A673 (cell line): ENCODE data around the gene GAPDH. TPM values are rescaled to one million over a fixed set of nuclear protein-coding genes. Genes with fewer than 3 reads are reported as not detected.

ENCODE experiments used
- BruUV-seq: library from RNA; stranded (reverse); fragments of 400-500 nt; replicated peaks from 2 replicates; lab custom pipeline; 2021; lab: Mats Ljungman, UMichigan
- CTCF ChIA-PET: fragments of 300-600 bp; sonication (Branson Sonifier 250); formaldehyde crosslinking; loops from one replicate; lab custom pipeline; 2022; ENCODE audit warnings: antibody characterized with exemption; lab: Charles Lee
- POLR2A ChIA-PET: fragments of 300-600 bp; sonication (Branson Sonifier 250); formaldehyde crosslinking; loops from one replicate; lab custom pipeline; 2022; ENCODE audit warnings: antibody characterized with exemption; ENCODE audit not compliant: low non-redundant PET; lab: Charles Lee
- DNase-seq: peaks from one replicate; pipeline ENCODE4 v3.0.0-alpha.2; 2015; ENCODE audit warnings: low spot score
- H3K27ac ChIP-seq: fragments of 200-600 bp; sonication (generic); 2 replicates; pipeline ENCODE4 v1.5.1; 2016; ENCODE audit warnings: mixed run types, low read depth, mild to moderate bottlenecking, mixed read lengths, antibody characterized with exemption, low read length; ENCODE audit not compliant: poor library complexity, severe bottlenecking
- H3K27me3 ChIP-seq: fragments of 200-600 bp; sonication (generic); replicated peaks from 2 replicates; pipeline ENCODE4 v1.6.1; 2017; ENCODE audit warnings: mixed run types, low read depth, mild to moderate bottlenecking, mixed read lengths, antibody characterized with exemption, low read length; ENCODE audit not compliant: insufficient read depth, poor library complexity
- H3K36me3 ChIP-seq: fragments of 200-600 bp; sonication (generic); 2 replicates; pipeline ENCODE4 v1.6.1; 2016; ENCODE audit warnings: mixed run types, mild to moderate bottlenecking, mixed read lengths, antibody characterized with exemption, low read length; ENCODE audit not compliant: insufficient read depth, poor library complexity, severe bottlenecking
- H3K4me1 ChIP-seq: fragments of 200-600 bp; sonication (generic); 2 replicates; pipeline ENCODE4 v1.6.1; 2017; ENCODE audit warnings: mixed run types, mild to moderate bottlenecking, mixed read lengths, antibody characterized with exemption, low read length; ENCODE audit not compliant: insufficient read depth, poor library complexity, severe bottlenecking
- H3K4me3 ChIP-seq: fragments of 200-600 bp; sonication (generic); 2 replicates; pipeline ENCODE4 v1.5.1; 2016; ENCODE audit warnings: low read depth, mixed run types, mild to moderate bottlenecking, mixed read lengths, low read length; ENCODE audit not compliant: poor library complexity, severe bottlenecking
- H3K9me3 ChIP-seq: fragments of 200-600 bp; sonication (generic); 2 replicates; pipeline ENCODE4 v1.6.1; 2016; ENCODE audit warnings: mixed run types, low read depth, mild to moderate bottlenecking, mixed read lengths, antibody characterized with exemption, low read length; ENCODE audit not compliant: poor library complexity, severe bottlenecking
- CTCF ChIP-seq: fragments of 300-800, 200-600 bp; sonication (generic); conservative IDR thresholded peaks from 2 replicates; pipeline ENCODE4 v1.5.1; 2017; ENCODE audit warnings: low read depth, mild to moderate bottlenecking, antibody characterized with exemption, low read length, moderate library complexity, mixed read lengths
- EZH2 ChIP-seq: fragments of 200-600 bp; sonication (generic); IDR thresholded peaks from 2 replicates; pipeline ENCODE4 v1.6.1; 2017; ENCODE audit warnings: borderline replicate concordance, low read depth, mild to moderate bottlenecking, mixed read lengths, antibody characterized with exemption, low read length; ENCODE audit not compliant: poor library complexity, severe bottlenecking
- intact Hi-C: fragments of 100-400 bp; cut with micrococcal nuclease; formaldehyde crosslinking; loops from one replicate; pipeline ENCODE4 v1.10.0; 2022; ENCODE audit not compliant: unreplicated experiment
- total RNA-seq: library from RNA; stranded (reverse); gene quantifications from 2 replicates; pipeline ENCODE4 v1.2.3, GENCODE V29; 2021

GAPDH gene
- total RNA-seq, 1 experiment from 2014 or later, result 5,657 TPM

- intact Hi-C loops, result no loop called here
- TF ChIP-seq CTCF (no peak), EZH2 (no peak)
Measured at GRCh38 chr12:6528539-6529235, 5.6 kb upstream of the GAPDH start.

GRCh38 chr12:6529291-6529737 lies 5.0 kb upstream of the GAPDH start:
- BruUV-seq, result no TSS peak
- peaks cover 79% of the 10 kb centered on the region for H3K36me3 ChIP-seq
- intact Hi-C loops, result no loop called here
- peak overlapping the region; percentile 13 for H3K27ac ChIP-seq
- no peaks in the 10 kb centered on the region for H3K9me3 ChIP-seq
- TF ChIP-seq CTCF (no peak), EZH2 (no peak)
- DNase-seq, result no peak
- H3K27me3 ChIP-seq, result no peaks in the 10 kb centered on the region
- ChIA-PET CTCF (no interaction called here), POLR2A (no interaction called here)
- no peak overlapping the region for H3K4me3 ChIP-seq
- peaks cover 21% of the 10 kb centered on the region for H3K4me1 ChIP-seq

More at GRCh38 chr12:6528539-6529235, 5.6 kb upstream of the GAPDH start:
- ChIA-PET POLR2A (no interaction called here), CTCF (no interaction called here)
- Histone ChIP-seq H3K27ac (peak overlapping the region; percentile 13), H3K27me3 (no peaks in the 10 kb centered on the region), H3K9me3 (no peaks in the 10 kb centered on the region), H3K4me1 (peaks cover 20% of the 10 kb centered on the region), H3K4me3 (no peak overlapping the region), H3K36me3 (peaks cover 85% of the 10 kb centered on the region)
- TSS peak; percentile 21 for BruUV-seq
- no peak for DNase-seq

- no peaks in the 10 kb centered on the region for H3K27me3 ChIP-seq
- H3K4me1 ChIP-seq, result peaks cover 21% of the 10 kb centered on the region
- ChIA-PET CTCF (no interaction called here), POLR2A (no interaction called here)
- H3K4me3 ChIP-seq, result no peak overlapping the region
- TF ChIP-seq EZH2 (no peak), CTCF (no peak)
- peaks cover 74% of the 10 kb centered on the region for H3K36me3 ChIP-seq
- no peaks in the 10 kb centered on the region for H3K9me3 ChIP-seq
- intact Hi-C loops, result no loop called here
- no peak for DNase-seq
- peak overlapping the region; percentile 45 for H3K27ac ChIP-seq
- BruUV-seq, result no TSS peak
Measured at GRCh38 chr12:6530576-6531260, 3.6 kb upstream of the GAPDH start.
